Sigmoid colon (tissue), 4 donors: ENCODE data around the gene SLC6A12.

Source experiments
- CTCF ChIP-seq, 4 experiments: fragments of 450-650 bp in 3 of 4; fragments of 200-600 bp in 1 of 4; IDR thresholded peaks; one replicate each; pipeline ENCODE4 v1.5.1; 2016 to 2019; ENCODE audit warnings: antibody characterized with exemption in 4 of 4, mild to moderate bottlenecking in 3 of 4, moderate library complexity in 2 of 4
- POLR2AphosphoS5 ChIP-seq, 4 donors: sonication (generic); formaldehyde crosslinking; IDR thresholded peaks; one replicate each; pipeline ENCODE4 v1.6.1; 2017; ENCODE audit warnings: antibody characterized with exemption in 4 of 4

- TF ChIP-seq CTCF (IDR thresholded peaks at IDR 0.05): no peak
- no peak for TF ChIP-seq POLR2AphosphoS5 (IDR thresholded peaks at IDR 0.05)
These were observed 56.3 kb downstream of the SLC6A12 start for GRCh38 chr12:157644-158043.
